Thyroid gland (tissue), 4 donors: ENCODE measurements around the gene ZNF280A.

ENCODE experiments used
- CTCF ChIP-seq, 6 experiments: fragments of 200-600 bp in 3 of 6; fragments of 450-650 bp in 3 of 6; sonication (generic) in 3 of 6; IDR thresholded peaks; one replicate each; pipeline ENCODE4 v1.5.1; 2016 to 2019; ENCODE audit warnings: antibody characterized with exemption in 6 of 6, mild to moderate bottlenecking in 2 of 6, inconsistent platforms in 1 of 6, moderate library complexity in 1 of 6
- POLR2A ChIP-seq, 2 donors: fragments of 450-650 bp; IDR thresholded peaks; one replicate each; pipeline ENCODE4 v1.6.1; 2017; ENCODE audit warnings: antibody characterized with exemption in 2 of 2, mild to moderate bottlenecking in 2 of 2, moderate library complexity in 1 of 2

- TF ChIP-seq CTCF (IDR thresholded peaks at IDR 0.05) (no peak), POLR2A (IDR thresholded peaks at IDR 0.05) (no peak)
These were observed 6.2 kb upstream of the ZNF280A start for GRCh38 chr22:22526125-22526912.
